K562 (cell line): ENCODE results near the gene SOX18. TPM values are rescaled to one million over a fixed set of nuclear protein-coding genes. Genes with fewer than 3 reads are reported as not detected.

Experiments used
- CBFA2T3 ChIP-seq: fragments of 450-650 bp; IDR thresholded peaks from 2 replicates; pipeline ENCODE4 v1.6.1; 2017
- ETV5 ChIP-seq: sonication (generic); formaldehyde crosslinking; IDR thresholded peaks from 2 replicates; pipeline ENCODE4 v1.4.0; 2020; ENCODE audit warnings: low read depth, mild to moderate bottlenecking, missing genetic modification reagents
- GATA2 ChIP-seq: sonication (generic); formaldehyde crosslinking; IDR thresholded peaks from 2 replicates; pipeline ENCODE4 v1.4.0; 2020; ENCODE audit warnings: mild to moderate bottlenecking, missing genetic modification reagents
- GATAD2A ChIP-seq: fragments of 450-650 bp; IDR thresholded peaks from 2 replicates; pipeline ENCODE4 v1.6.1; 2017
- GATAD2B ChIP-seq: fragments of 450-650 bp; IDR thresholded peaks from 2 replicates; pipeline ENCODE4 v1.6.1; 2017; ENCODE audit warnings: mild to moderate bottlenecking, borderline replicate concordance
- MGA ChIP-seq: fragments of 450-650 bp; IDR thresholded peaks from 2 replicates; pipeline ENCODE4 v1.6.1; 2016; ENCODE audit warnings: mild to moderate bottlenecking, moderate library complexity
- MTA3 ChIP-seq: fragments of 450-650 bp; formaldehyde crosslinking; IDR thresholded peaks from 2 replicates; pipeline ENCODE4 v1.6.1; 2017; ENCODE audit warnings: mild to moderate bottlenecking, borderline replicate concordance
- MYC ChIP-seq, 2 experiments: fragments of 250-450 bp in 1 of 2; sonication (Bioruptor Pico) in 1 of 2; IDR thresholded peaks; 2 replicates each; pipeline versions ENCODE4 v1.5.1 to v1.6.1; 2012 to 2021; ENCODE audit warnings: low read depth in 2 of 2, borderline replicate concordance in 1 of 2, improper control_type of control experiment in 1 of 2, low read length in 1 of 2, mild to moderate bottlenecking in 1 of 2, moderate library complexity in 1 of 2
- NCOR1 ChIP-seq: fragments of 450-650 bp; IDR thresholded peaks from 2 replicates; pipeline ENCODE4 v1.6.1; 2016; ENCODE audit warnings: mild to moderate bottlenecking, moderate library complexity
- PHF8 ChIP-seq: fragments of 200-600 bp; sonication (generic); IDR thresholded peaks from 2 replicates; pipeline ENCODE4 v1.6.1; 2012; ENCODE audit warnings: mixed run types, mild to moderate bottlenecking, inconsistent platforms, low read length, moderate library complexity, borderline replicate concordance
- RBBP5 ChIP-seq: fragments of 200-600 bp; sonication (generic); IDR thresholded peaks from 2 replicates; pipeline ENCODE4 v1.6.1; 2012; ENCODE audit warnings: borderline replicate concordance, mild to moderate bottlenecking, low read length, control low read depth, inconsistent platforms; ENCODE audit not compliant: insufficient read depth, poor library complexity, severe bottlenecking
- SMARCC2 ChIP-seq: fragments of 450-650 bp; IDR thresholded peaks from 2 replicates; pipeline ENCODE4 v1.6.1; 2017; ENCODE audit warnings: antibody characterized with exemption, moderate library complexity, mild to moderate bottlenecking, low read depth
- STAG1 ChIP-seq: sonication (generic); formaldehyde crosslinking; IDR thresholded peaks from 2 replicates; pipeline ENCODE4 v1.5.0; 2020; ENCODE audit warnings: missing genetic modification reagents, borderline replicate concordance
- ZBTB7A ChIP-seq: IDR thresholded peaks from 2 replicates; pipeline ENCODE4 v1.6.1; 2011; ENCODE audit warnings: low read depth, mild to moderate bottlenecking, low read length, moderate library complexity, borderline replicate concordance; ENCODE audit not compliant: control insufficient read depth
- ZNF121 ChIP-seq: sonication (generic); formaldehyde crosslinking; conservative IDR thresholded peaks from 2 replicates; pipeline ENCODE4 v1.8.0; 2022; ENCODE audit warnings: missing genetic modification reagents
- polyA plus RNA-seq, 8 experiments: library from polyadenylated mRNA; depleted of rRNA in 4 of 8; stranded (reverse) in 5 of 8; unstranded in 3 of 8; fragments of >200 nt; fragmentation: Nextera tagmentation in 2 of 8; fragmentation: Illumina TruSeq in 1 of 8; extraction: Ambion mirVana in 2 of 8; extraction: Trizol in 1 of 8; gene quantifications; 2 replicates each; pipeline versions ENCODE4 v1.2.1 to v1.2.3, GENCODE V29; 2011 to 2014; ENCODE audit warnings: inconsistent platforms in 1 of 8, missing spikeins in 1 of 8
- total RNA-seq, 7 experiments: library from RNA; depleted of rRNA in 6 of 7; stranded (reverse); fragments of >200 nt in 6 of 7; fragmentation: Illumina TruSeq in 2 of 7; extraction: Trizol in 2 of 7; gene quantifications; 2 replicates each; pipeline versions ENCODE4 v1.2.1 to v1.2.3, GENCODE V29; 2011 to 2021; ENCODE audit warnings: low replicate concordance in 1 of 7

The SOX18 gene
- total and polyA plus RNA-seq, 9 of the 15 experiments (the other 6 are each of a cell fraction or from before 2014, with no cell fraction given) = 0.15 to 19.8 (median 0.33) TPM

GRCh38 chr20:64042054-64042781 lies 7.2 kb downstream of the SOX18 start (continued):
- TF ChIP-seq MGA (peak; percentile 62), RBBP5 (peak; percentile 53), MYC (IDR thresholded peaks at IDR 0.05; ENCODE audit: low read depth, low read length) (peak; percentile 37; the same call in 1 of the 2 replicates), MYC (CRISPR knock-in tag; IDR thresholded peaks at IDR 0.05; ENCODE audit: borderline replicate concordance, low read depth) (no peak), ZBTB7A (peak; percentile 97), GATAD2A (0 out of 2 replicates have a peak, but pooled peaks have one; percentile 28), NCOR1 (peak; percentile 64; the same call in 1 of the 2 replicates), GATAD2B (peak; percentile 69; the same call in 1 of the 2 replicates), PHF8 (peak; percentile 69; the same call in 1 of the 2 replicates), STAG1 (CRISPR knock-in tag) (0 out of 2 replicates have a peak, but pooled peaks have one; percentile 22), GATA2 (CRISPR knock-in tag) (peak; percentile 61), ZNF121 (CRISPR knock-in tag) (no peak), MTA3 (peak; percentile 57; the same call in 1 of the 2 replicates), CBFA2T3 (peak; percentile 76), ETV5 (peak; percentile 43; the same call in 1 of the 2 replicates), SMARCC2 (no peak)
